ENCODE results near the gene SLC13A2. TPM values are rescaled to one million over a fixed set of nuclear protein-coding genes. Genes with fewer than 3 reads are reported as not detected.

The SLC13A2 gene
- total RNA-seq, 1 experiment from 2014 or later: 0.57 TPM

DNA sequence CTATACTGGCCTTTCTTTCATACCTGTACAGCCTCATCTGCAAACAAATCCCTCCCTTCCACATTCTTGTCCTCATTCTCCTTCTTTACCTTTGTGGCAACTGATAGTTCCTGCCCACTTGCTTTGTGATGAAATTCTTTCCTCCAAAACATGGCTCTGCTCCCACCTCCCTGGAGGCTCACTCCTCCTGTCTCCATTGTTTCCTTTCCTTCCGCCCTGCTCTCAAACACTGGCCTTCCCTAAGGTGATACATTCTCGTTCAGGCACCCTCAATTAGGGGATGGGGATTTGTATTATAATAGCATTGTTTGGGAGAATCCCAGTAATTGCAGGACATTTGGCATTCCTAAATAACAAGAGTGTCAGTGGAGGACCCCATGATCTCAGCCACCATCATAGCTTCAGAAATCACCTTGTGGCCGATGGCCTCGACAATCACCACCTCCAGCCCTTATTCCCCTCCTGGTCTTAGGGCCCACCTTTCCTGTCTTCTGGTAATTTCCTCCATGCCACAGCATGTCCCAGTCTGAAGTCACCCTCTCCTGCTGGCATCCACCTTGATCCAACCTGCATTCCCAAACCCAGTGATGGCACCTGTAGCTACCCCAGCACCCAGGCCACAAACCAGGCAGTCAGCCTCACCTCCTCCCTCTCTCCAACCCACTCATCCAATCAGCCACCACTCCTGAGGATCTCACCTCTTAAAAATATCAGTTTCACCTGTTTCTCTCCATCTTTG is 71.1 kb downstream of the SLC13A2 start:
- intact Hi-C loops (cut with micrococcal nuclease; ENCODE audit: unreplicated experiment): loop anchor here (10.0 kb wide), 2 partner anchors 100 to 180 kb away; partner anchors contain the start of gene SEBOX

GRCh38 chr17:28545141-28545503 is 71.7 kb downstream of the SLC13A2 start:
- no peak for TF ChIP-seq CTCF (IDR thresholded peaks at IDR 0.05; ENCODE audit: insufficient read depth in 1 of 2, low read depth in 1 of 2, low read length in 1 of 2, severe bottlenecking in 1 of 2, unreplicated experiment in 1 of 2)
- H3K27me3 ChIP-seq (replicated peaks; ENCODE audit: control insufficient read depth, insufficient read depth, low read length): no peaks in the 10 kb centered on the region
- ChIA-PET CTCF (no interaction called here), POLR2A (no interaction called here)
- H3K36me3 ChIP-seq (ENCODE audit: control insufficient read depth, insufficient read depth, low read length): no peaks in the 10 kb centered on the region; the same call in 1 of the 2 replicates
- no peak for DNase-seq
- H3K9me3 ChIP-seq: no peaks in the 10 kb centered on the region
- H3K4me3 Mint-ChIP-seq (ENCODE audit: unreplicated experiment): no peak overlapping the region
- intact Hi-C loops (cut with micrococcal nuclease; ENCODE audit: unreplicated experiment): loop anchor here (10.0 kb wide), 2 partner anchors 100 to 180 kb away; partner anchors contain the start of gene SEBOX
- no peak overlapping the region for H3K27ac Mint-ChIP-seq (ENCODE audit: unreplicated experiment)
- BruUV-seq (replicated peaks): no TSS peak
- H3K4me1 ChIP-seq: peaks cover 12% of the 10 kb centered on the region; the same call in 1 of the 2 replicates
- H3K4me1 Mint-ChIP-seq (ENCODE audit: low read depth, unreplicated experiment): peaks cover 18% of the 10 kb centered on the region
- H3K27me3 Mint-ChIP-seq (ENCODE audit: insufficient read depth, unreplicated experiment): no peaks in the 10 kb centered on the region
- H3K36me3 Mint-ChIP-seq (ENCODE audit: insufficient read depth, unreplicated experiment): peaks cover 5% of the 10 kb centered on the region
- no peaks in the 10 kb centered on the region for H3K9me3 Mint-ChIP-seq (ENCODE audit: unreplicated experiment)
- no peak overlapping the region for H3K4me3 ChIP-seq (ENCODE audit: low read depth, low read length)

More for the DNA sequence above, 71.1 kb downstream of the SLC13A2 start:
- no peak overlapping the region for H3K4me3 ChIP-seq (ENCODE audit: low read depth, low read length)
- H3K27me3 ChIP-seq (replicated peaks; ENCODE audit: control insufficient read depth, insufficient read depth, low read length): no peaks in the 10 kb centered on the region
- POLR2A ChIA-PET: interaction anchor here (0.6 kb wide), 2 partner anchors 48 to 101 kb away, joined by 3 to 4 read pairs; partner anchors contain the start of gene BLTP2
- Mint-ChIP-seq H3K9me3 (ENCODE audit: unreplicated experiment) (no peaks in the 10 kb centered on the region), H3K27me3 (ENCODE audit: insufficient read depth, unreplicated experiment) (no peaks in the 10 kb centered on the region), H3K27ac (ENCODE audit: unreplicated experiment) (no peak overlapping the region), H3K4me1 (ENCODE audit: low read depth, unreplicated experiment) (peaks cover 18% of the 10 kb centered on the region), H3K36me3 (ENCODE audit: insufficient read depth, unreplicated experiment) (peaks cover 5% of the 10 kb centered on the region), H3K4me3 (ENCODE audit: unreplicated experiment) (no peak overlapping the region)
- no peaks in the 10 kb centered on the region; the same call in 1 of the 2 replicates for H3K36me3 ChIP-seq (ENCODE audit: control insufficient read depth, insufficient read depth, low read length)
- CTCF ChIA-PET: interaction anchor here (0.6 kb wide), 1 partner anchor 43 kb away, joined by 9 read pairs; no protein-coding TSS in a partner anchor
- no peak for TF ChIP-seq CTCF (IDR thresholded peaks at IDR 0.05; ENCODE audit: insufficient read depth in 1 of 2, low read depth in 1 of 2, low read length in 1 of 2, severe bottlenecking in 1 of 2, unreplicated experiment in 1 of 2)
- no peaks in the 10 kb centered on the region for H3K9me3 ChIP-seq
- no TSS peak for BruUV-seq (replicated peaks)
- peaks cover 12% of the 10 kb centered on the region; the same call in 1 of the 2 replicates for H3K4me1 ChIP-seq
- no peak for DNase-seq

DNA sequence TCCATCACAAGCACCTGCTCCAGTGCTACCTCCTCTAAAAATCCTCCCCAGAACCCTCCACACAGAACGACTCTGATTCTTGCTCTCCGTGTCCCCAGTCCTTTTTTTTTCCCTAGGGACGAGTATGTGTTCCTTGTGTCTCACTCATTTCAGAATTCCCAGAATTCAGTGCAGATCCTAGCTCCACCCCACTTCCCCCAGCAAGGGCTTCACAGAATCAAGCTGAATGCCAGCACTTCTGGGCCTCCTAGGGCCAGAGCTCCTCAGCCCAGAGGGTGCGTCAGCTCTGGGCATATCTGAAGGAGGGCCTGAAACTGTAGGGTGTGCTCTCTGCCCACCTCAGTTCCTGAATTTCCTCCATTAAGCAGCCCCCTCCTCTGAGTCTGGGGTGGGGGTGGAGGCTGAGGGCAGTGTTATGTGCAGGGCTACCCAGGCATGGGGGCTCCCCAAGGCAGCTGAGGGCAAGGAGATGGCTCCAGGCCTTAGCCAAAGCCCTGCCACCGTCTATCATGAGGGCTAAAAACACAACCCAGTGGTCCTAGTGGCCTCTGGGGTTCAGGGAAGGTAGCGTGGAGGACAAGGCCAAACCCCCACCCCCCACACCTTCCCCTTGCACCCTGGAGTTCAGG is 72.5 kb downstream of the SLC13A2 start:
- Histone ChIP-seq H3K4me3 (ENCODE audit: low read depth, low read length) (no peak overlapping the region), H3K4me1 (peaks cover 12% of the 10 kb centered on the region; the same call in 1 of the 2 replicates), H3K9me3 (no peaks in the 10 kb centered on the region), H3K27me3 (replicated peaks; ENCODE audit: control insufficient read depth, insufficient read depth, low read length) (no peaks in the 10 kb centered on the region), H3K36me3 (ENCODE audit: control insufficient read depth, insufficient read depth, low read length) (no peaks in the 10 kb centered on the region; the same call in 1 of the 2 replicates)
- POLR2A ChIA-PET: no interaction called here
- TF ChIP-seq CTCF (IDR thresholded peaks at IDR 0.05; ENCODE audit: insufficient read depth in 1 of 2, low read depth in 1 of 2, low read length in 1 of 2, severe bottlenecking in 1 of 2, unreplicated experiment in 1 of 2): no peak
- H3K9me3 Mint-ChIP-seq (ENCODE audit: unreplicated experiment): no peaks in the 10 kb centered on the region
- H3K27ac Mint-ChIP-seq (ENCODE audit: unreplicated experiment): no peak overlapping the region
- intact Hi-C loops (cut with micrococcal nuclease; ENCODE audit: unreplicated experiment): loop anchor here (10.0 kb wide), 2 partner anchors 101 to 181 kb away; partner anchors contain the start of gene SEBOX
- peaks cover 18% of the 10 kb centered on the region for H3K4me1 Mint-ChIP-seq (ENCODE audit: low read depth, unreplicated experiment)
- no peak overlapping the region for H3K4me3 Mint-ChIP-seq (ENCODE audit: unreplicated experiment)
- peaks cover 5% of the 10 kb centered on the region for H3K36me3 Mint-ChIP-seq (ENCODE audit: insufficient read depth, unreplicated experiment)
- CTCF ChIA-PET: interaction anchor here (1.0 kb wide), 1 partner anchor 41 kb away, joined by 3 read pairs; no protein-coding TSS in a partner anchor
- no peak for DNase-seq
- BruUV-seq (replicated peaks): no TSS peak
- no peaks in the 10 kb centered on the region for H3K27me3 Mint-ChIP-seq (ENCODE audit: insufficient read depth, unreplicated experiment)

All from Caco-2 (cell line).